Measurements from ENCODE around the gene HIRA.

DNA sequence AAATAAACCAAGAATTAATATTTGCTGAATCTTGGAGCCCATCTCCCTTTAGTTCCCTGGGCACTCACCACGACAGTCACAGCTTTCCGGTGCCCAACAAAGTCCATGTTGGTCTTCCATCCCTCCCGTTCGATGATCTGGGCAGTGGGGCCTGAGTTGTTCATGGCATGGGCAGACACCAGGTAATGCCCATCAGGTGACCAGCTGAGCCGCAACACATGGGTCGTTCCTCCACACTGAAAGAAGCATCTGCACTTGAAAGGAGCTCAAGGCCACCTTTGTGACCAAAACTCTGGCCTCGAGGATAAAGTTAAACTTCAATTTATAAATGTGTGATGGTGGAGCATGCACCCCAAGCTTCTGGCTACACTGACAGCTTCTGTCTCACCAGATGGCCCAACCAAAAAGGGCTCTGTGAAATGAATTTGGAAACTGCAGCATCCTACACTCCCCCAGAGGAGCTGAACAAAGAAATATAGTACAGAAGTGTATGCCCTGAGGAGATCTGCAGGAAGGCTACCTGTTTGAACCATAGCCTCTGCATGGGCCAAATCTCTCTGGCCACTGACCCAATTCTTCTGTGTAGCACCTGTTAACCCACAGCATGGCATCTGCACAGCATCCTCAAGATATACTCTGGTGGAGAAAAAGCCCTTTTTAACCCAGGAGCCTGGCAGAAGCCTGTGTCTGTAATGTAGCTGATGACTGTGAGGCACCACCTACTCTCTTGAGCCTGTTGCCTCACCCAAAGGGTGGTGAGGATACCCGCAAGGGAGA, 37.1 kb downstream of the HIRA start:
- TF ChIP-seq, protein P1, sequence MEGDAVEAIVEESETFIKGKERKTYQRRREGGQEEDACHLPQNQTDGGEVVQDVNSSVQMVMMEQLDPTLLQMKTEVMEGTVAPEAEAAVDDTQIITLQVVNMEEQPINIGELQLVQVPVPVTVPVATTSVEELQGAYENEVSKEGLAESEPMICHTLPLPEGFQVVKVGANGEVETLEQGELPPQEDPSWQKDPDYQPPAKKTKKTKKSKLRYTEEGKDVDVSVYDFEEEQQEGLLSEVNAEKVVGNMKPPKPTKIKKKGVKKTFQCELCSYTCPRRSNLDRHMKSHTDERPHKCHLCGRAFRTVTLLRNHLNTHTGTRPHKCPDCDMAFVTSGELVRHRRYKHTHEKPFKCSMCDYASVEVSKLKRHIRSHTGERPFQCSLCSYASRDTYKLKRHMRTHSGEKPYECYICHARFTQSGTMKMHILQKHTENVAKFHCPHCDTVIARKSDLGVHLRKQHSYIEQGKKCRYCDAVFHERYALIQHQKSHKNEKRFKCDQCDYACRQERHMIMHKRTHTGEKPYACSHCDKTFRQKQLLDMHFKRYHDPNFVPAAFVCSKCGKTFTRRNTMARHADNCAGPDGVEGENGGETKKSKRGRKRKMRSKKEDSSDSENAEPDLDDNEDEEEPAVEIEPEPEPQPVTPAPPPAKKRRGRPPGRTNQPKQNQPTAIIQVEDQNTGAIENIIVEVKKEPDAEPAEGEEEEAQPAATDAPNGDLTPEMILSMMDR (IDR thresholded peaks at IDR 0.05 in 8 of 11, conservative IDR thresholded peaks at IDR 0.05 in 3 of 11) = no peak
- TF ChIP-seq POLR2A (IDR thresholded peaks at IDR 0.05) = no peak
